Ishikawa (cell line): ENCODE results near the gene HHAT.

Source experiments
- CEBPB ChIP-seq: IDR thresholded peaks from 2 replicates; pipeline ENCODE4 v1.6.1; 2012
- CREB1 ChIP-seq: IDR thresholded peaks from 2 replicates; pipeline ENCODE4 v1.6.1; 2012; ENCODE audit warnings: low read depth
- EGR1 ChIP-seq: IDR thresholded peaks from 2 replicates; pipeline ENCODE4 v1.6.1; 2012
- EP300 ChIP-seq: IDR thresholded peaks from 2 replicates; pipeline ENCODE4 v1.6.1; 2012; ENCODE audit warnings: borderline replicate concordance
- FOXM1 ChIP-seq: IDR thresholded peaks from 2 replicates; pipeline ENCODE4 v1.6.1; 2012; ENCODE audit warnings: low read depth, borderline replicate concordance
- NFIC ChIP-seq: IDR thresholded peaks from 2 replicates; pipeline ENCODE4 v1.6.1; 2012
- RAD21 ChIP-seq: IDR thresholded peaks from 2 replicates; pipeline ENCODE4 v1.6.1; 2012; ENCODE audit warnings: low read depth
- TAF1 ChIP-seq: IDR thresholded peaks from 2 replicates; pipeline ENCODE4 v1.6.1; 2012; ENCODE audit warnings: low read depth, mild to moderate bottlenecking
- TCF12 ChIP-seq: IDR thresholded peaks from 2 replicates; pipeline ENCODE4 v1.6.1; 2012; ENCODE audit warnings: low read depth
- TEAD4 ChIP-seq: IDR thresholded peaks from 2 replicates; pipeline ENCODE4 v1.6.1; 2012
- YY1 ChIP-seq: IDR thresholded peaks from 2 replicates; pipeline ENCODE4 v1.6.1; 2012; ENCODE audit warnings: low read depth
- ZBTB7A ChIP-seq: IDR thresholded peaks from 2 replicates; pipeline ENCODE4 v1.6.1; 2012; ENCODE audit warnings: low read depth
- TF ChIP-seq, protein P1 (sequence below): IDR thresholded peaks from 2 replicates; pipeline ENCODE4 v1.6.1; 2012; ENCODE audit warnings: low read depth, mild to moderate bottlenecking
- TF ChIP-seq, protein P2 (sequence below): IDR thresholded peaks from 2 replicates; pipeline ENCODE4 v1.6.1; 2012
- TF ChIP-seq, protein P3 (sequence below): IDR thresholded peaks from 2 replicates; pipeline ENCODE4 v1.6.1; 2012

The HHAT gene

DNA sequence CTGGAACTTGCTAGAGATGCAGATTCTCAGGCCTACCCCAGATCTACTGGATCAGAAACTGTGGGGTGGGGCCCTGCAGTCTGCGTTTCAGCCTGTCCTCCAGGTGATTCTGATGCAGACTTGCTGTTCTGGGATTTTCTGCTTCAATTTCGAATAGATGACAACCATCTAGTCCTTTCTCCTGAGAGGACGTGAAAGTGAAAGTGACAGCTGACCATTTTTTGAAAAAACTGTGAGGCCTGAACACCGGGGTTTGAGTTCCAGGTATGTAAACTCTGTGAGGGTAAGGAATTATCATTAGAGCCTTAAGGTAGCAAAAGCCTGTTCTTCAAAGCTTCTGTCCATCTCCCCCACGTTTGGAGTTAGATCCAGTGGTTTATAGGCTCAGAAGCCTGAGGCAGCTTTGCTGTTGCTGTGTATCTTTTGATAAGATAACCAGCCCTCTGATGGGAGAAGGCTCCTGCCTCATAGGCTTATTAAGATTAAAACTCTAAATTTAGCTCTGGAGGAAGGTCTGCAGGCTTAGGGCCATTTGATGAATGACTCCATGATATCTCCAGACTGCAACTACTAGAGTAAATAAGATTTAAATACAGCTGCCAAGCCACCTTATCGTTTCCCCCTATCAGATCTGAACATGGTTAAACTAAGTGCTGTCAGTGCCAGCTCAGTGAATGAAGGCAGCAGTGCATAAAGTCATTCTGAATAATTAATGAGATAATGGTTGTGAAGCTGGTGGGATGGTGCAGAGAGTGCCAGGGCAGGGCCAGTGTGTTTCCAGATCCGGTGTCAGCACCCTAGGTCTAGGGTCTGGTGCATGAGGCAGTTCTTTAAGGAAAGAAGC is 335.2 kb downstream of the HHAT start:
- TF ChIP-seq, protein P1, sequence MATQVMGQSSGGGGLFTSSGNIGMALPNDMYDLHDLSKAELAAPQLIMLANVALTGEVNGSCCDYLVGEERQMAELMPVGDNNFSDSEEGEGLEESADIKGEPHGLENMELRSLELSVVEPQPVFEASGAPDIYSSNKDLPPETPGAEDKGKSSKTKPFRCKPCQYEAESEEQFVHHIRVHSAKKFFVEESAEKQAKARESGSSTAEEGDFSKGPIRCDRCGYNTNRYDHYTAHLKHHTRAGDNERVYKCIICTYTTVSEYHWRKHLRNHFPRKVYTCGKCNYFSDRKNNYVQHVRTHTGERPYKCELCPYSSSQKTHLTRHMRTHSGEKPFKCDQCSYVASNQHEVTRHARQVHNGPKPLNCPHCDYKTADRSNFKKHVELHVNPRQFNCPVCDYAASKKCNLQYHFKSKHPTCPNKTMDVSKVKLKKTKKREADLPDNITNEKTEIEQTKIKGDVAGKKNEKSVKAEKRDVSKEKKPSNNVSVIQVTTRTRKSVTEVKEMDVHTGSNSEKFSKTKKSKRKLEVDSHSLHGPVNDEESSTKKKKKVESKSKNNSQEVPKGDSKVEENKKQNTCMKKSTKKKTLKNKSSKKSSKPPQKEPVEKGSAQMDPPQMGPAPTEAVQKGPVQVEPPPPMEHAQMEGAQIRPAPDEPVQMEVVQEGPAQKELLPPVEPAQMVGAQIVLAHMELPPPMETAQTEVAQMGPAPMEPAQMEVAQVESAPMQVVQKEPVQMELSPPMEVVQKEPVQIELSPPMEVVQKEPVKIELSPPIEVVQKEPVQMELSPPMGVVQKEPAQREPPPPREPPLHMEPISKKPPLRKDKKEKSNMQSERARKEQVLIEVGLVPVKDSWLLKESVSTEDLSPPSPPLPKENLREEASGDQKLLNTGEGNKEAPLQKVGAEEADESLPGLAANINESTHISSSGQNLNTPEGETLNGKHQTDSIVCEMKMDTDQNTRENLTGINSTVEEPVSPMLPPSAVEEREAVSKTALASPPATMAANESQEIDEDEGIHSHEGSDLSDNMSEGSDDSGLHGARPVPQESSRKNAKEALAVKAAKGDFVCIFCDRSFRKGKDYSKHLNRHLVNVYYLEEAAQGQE: no peak
- TF ChIP-seq TCF12 (no peak), EGR1 (no peak), ZBTB7A (no peak), RAD21 (no peak), NFIC (no peak), TAF1 (no peak), FOXM1 (no peak), CREB1 (no peak), CEBPB (no peak), TEAD4 (no peak), YY1 (no peak)

DNA sequence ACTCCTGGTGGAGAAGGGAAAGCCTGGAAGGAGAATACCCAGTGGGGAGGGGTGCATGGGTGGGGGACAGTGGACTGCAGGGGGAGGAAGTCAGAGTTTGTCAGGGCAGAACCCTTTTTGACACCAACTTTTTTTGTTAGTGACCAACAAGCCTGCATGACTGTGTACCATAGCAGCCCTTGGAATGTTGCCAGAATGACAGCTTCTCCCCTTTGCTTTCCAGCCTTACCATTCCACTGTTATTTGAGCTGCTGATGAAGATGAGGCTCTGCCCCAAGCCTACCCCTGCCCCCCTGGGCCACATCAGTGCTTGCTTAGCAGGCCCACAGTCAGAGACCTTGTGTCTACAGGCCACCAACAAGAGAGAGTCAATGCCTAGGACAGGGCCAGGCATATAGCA is 341.2 kb downstream of the HHAT start:
- TF ChIP-seq, protein P1: no peak
- TF ChIP-seq TAF1: no peak
- TF ChIP-seq TEAD4: no peak
- no peak for TF ChIP-seq ZBTB7A
- TF ChIP-seq CEBPB: no peak
- TF ChIP-seq, protein P2, sequence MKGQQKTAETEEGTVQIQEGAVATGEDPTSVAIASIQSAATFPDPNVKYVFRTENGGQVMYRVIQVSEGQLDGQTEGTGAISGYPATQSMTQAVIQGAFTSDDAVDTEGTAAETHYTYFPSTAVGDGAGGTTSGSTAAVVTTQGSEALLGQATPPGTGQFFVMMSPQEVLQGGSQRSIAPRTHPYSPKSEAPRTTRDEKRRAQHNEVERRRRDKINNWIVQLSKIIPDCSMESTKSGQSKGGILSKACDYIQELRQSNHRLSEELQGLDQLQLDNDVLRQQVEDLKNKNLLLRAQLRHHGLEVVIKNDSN: no peak
- TF ChIP-seq YY1: no peak
- TF ChIP-seq EGR1: no peak
- no peak for TF ChIP-seq FOXM1

DNA sequence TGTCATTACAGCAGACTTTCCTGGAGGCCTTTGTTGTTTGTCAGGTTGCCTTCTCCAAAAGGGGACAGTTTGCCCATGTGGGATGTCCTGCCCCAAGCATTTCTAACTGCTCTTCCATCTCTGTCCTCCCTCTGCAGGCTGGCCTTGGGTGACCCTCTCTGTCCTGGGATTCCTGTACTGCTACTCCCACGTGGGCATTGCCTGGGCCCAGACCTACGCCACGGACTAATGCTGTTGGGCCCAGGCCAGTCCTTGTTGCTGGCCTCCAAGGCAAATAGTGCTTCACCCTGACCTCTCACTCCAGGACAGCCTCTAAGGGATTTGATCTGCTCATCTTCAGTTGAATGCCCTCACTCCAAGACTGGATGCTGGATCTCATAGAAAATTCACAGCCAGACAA is 345.4 kb downstream of the HHAT start:
- TF ChIP-seq YY1 (no peak), TAF1 (no peak), NFIC (no peak), EP300 (no peak), TEAD4 (no peak)
- TF ChIP-seq, protein P1: no peak

DNA sequence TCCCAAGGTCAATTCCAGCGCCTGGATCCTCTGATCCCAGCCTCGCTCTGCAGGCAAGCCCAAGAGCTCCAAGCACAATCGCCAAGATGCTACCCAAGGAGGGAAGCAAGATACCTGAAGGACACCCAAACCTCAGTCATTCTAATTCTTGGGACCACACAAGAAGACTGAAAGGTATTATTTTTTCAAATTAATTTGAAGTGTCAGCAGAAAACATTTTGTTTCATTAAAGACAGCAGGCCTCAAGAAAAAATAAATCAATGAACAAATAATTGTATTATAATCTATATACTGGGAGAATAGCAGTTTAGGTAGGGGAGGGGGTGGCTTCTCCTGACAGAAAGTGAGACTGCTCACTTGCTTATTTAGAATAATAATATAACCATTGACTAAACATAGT is 347.8 kb downstream of the HHAT start:
- TF ChIP-seq TAF1 (no peak), EGR1 (no peak), ZBTB7A (no peak), RAD21 (no peak), CEBPB (no peak), CREB1 (no peak), NFIC (no peak), TEAD4 (no peak), EP300 (no peak)
- TF ChIP-seq, protein P2: no peak

DNA sequence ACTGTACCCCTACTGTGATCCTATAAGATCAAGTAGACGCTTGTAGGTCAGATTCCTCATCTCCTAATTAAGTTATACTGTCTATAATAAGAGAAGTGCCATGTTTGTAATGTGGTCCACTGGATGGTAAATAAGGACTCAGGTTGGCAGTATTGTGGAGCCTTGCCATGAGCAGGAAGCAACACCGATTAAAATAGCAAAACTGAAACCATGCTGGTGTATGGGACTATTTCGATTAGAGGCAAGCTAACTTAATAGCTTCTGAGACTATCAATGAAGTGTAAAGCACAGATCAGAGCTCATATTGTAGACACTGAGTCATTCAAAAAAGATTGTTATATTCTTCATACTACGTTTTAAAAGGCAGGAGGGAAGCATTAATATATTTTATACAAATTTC is 348.8 kb downstream of the HHAT start:
- TF ChIP-seq, protein P2: no peak
- TF ChIP-seq FOXM1: no peak
- TF ChIP-seq ZBTB7A: no peak
- TF ChIP-seq RAD21: no peak
- TF ChIP-seq EGR1: no peak
- no peak for TF ChIP-seq TEAD4
- TF ChIP-seq CEBPB: no peak
- TF ChIP-seq, protein P3, sequence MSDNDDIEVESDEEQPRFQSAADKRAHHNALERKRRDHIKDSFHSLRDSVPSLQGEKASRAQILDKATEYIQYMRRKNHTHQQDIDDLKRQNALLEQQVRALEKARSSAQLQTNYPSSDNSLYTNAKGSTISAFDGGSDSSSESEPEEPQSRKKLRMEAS: no peak
